Activated CD8-positive, alpha-beta memory T cell treated with anti-CD3 and anti-CD28 coated beads for 1 hour (primary cell): ENCODE data around the gene DLG4.
A peak's percentile ranks its signal among the peaks of the same experiment; 100 is the strongest.

ENCODE experiments used
- DNase-seq, 2 donors: peaks; one replicate each; pipeline ENCODE4 v3.0.0-alpha.2; 2020; ENCODE audit warnings: low read depth in 1 of 2; ENCODE audit errors: extremely low read depth in 1 of 2

The DLG4 gene

GRCh38 chr17:7219812-7220592, at the start of gene DLG4, which contains the start of gene ACADVL:
DLG4 (minus strand) TSS chr17:7219836.
ACADVL (plus strand) TSS chr17:7219938; CDS start chr17:7219985, 47 bp downstream.
- peak in 1 of 2 donors; percentile 65 for DNase-seq

DNA sequence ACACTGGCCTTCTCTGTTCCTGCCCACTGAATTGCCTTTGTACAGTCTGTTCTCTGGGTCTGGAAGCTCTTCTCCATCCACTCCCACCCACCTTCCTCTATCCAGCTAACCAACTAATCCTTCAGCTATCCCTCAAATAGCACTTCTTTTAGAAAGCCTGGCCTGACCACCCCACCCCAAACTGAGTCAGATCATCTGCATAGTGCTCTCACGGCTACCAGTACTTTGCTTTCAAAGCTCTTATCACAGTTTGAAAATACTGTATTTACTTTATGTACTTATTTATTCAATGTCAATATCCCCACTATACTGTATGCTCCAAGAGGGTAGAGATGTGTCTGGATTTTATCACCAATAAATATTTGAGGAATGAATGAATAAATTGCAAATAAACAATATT, 47.1 kb upstream of the DLG4 start:
- no peak for DNase-seq

- DNase-seq = no peak
Observed at GRCh38 chr17:7263801-7264078, 44.1 kb upstream of the DLG4 start.

GRCh38 chr17:7262935-7263800, 43.5 kb upstream of the DLG4 start:
- DNase-seq = no peak

GRCh38 chr17:7262192-7262934, 42.7 kb upstream of the DLG4 start, which contains the start of gene CLDN7:
CLDN7 (minus strand) TSS chr17:7262478; CDS start chr17:7262043, 435 bp downstream.
- DNase-seq = no peak

DNA sequence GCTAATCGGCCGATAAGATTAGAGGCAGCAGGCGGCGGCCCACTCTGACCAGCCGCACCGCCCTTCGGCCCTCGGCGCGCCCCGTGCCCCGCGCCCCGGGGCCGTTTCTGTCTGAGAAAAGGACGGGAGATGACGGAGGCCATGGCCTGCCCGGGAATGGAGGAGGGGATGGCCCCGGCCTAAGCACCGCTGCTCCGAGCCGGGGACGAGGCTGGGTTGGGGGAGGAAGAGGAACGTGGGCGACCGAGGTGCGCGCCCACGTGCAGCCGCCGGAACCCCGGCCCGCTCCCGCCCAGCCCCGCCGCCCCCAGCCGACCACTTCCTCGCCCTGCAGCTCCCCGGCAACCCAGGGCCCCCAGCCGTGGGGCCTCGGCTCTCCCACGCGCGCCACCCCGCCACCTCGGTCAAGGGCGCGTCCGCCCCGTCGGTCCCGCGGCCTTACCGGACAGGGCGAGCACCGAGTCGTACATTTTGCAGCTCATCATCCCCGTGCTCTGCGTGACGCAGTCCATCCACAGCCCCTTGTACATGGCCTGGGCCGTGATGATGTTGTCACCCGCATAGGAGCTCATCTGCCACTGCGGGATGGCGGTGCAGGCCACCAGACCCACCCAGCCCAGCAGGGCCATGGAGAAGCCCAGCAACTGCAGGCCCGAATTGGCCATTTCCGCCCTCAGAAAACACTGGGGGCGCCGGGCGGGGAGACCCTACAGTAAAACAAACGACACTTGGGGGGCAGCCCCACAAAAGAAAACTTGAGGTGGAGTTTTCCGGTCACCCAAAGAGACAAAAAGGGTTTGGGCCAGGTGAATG, 41.9 kb upstream of the DLG4 start:
- no peak for DNase-seq

GRCh38 chr17:7260651-7261378, 41.2 kb upstream of the DLG4 start:
- DNase-seq = no peak

DNA sequence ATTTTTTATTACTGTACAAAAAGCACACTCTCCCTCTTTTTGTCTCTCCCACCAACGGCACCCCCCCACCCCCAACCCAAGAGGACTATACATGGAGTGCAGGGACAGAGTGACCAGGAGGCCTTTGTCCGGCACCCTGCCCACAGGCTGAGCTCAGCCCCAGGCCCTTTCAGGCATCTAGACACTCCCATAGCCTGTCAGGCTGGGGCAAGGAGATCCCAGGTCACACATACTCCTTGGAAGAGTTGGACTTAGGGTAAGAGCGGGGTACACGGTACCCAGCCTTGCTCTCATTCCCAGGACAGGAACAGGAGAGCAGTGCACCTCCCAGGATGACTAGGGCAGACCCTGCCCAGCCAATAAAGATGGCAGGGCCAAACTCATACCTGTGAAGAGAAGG, 40.5 kb upstream of the DLG4 start:
- DNase-seq = no peak

DNA sequence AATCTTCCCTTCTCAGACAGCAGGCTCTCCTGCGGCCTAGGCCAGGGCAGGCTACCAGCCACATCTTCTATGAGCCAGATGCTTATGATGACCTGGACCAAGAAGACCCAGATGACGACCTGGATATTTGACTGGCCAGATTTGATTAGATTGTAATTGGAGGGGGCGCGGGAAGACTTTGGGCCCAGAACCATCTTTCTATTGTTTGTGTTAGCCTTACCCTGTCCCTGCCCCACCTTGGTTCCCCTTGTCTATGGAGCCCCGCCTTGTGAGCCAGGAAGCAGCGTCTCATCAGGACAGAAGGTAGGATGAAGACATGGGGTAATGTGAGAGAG, 39.9 kb upstream of the DLG4 start:
- no peak for DNase-seq

GRCh38 chr17:7258731-7259554, 39.3 kb upstream of the DLG4 start:
- no peak for DNase-seq

GRCh38 chr17:7256766-7257456, 37.3 kb upstream of the DLG4 start:
- DNase-seq = no peak

GRCh38 chr17:7254511-7254910, 34.9 kb upstream of the DLG4 start:
- DNase-seq = no peak

GRCh38 chr17:7253082-7253481, 33.4 kb upstream of the DLG4 start:
- DNase-seq = no peak

- peak in 1 of 2 donors; percentile 99 for DNase-seq
Observed at GRCh38 chr17:7252176-7253043, 32.8 kb upstream of the DLG4 start, which contains the start of gene ELP5. ELP5 (plus strand) TSS chr17:7252215; CDS start chr17:7252551, 336 bp downstream.

DNA sequence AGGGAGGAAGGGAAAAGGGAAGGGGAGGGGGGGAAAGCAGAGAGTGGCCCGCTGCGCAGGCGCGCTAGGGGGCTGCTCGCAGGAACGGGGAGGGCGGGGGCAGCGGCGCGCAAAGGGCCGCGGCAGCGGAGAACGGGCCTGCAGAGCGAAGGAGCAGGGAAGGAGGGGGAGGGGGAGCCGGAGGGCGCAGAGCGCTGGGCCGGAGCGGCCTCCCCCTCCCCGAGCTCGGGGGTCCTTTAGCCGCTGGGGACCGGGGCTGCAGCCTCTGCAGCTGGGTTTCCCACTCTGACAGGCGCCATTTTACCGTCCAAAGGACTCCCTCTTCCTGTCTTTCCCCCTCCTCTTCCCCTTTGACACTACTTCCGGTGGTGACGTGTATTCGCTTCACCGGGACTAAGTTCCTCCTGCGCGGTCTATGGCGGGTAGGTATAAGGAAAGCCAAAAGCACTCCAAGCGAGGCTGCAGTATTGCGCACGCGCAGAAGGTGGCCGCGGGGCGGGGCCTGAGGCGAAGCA, 32.1 kb upstream of the DLG4 start, which contains the start of gene CTDNEP1:
CTDNEP1 (minus strand) TSS at position 74 of the 515 bp plus-strand sequence. CDS start 438 bp downstream, outside the sequence.
- DNase-seq = peak; percentile 65 to 98

GRCh38 chr17:7250695-7251627, 31.3 kb upstream of the DLG4 start:
- DNase-seq = no peak
